ENCODE measurements around the gene PIR. TPM values are rescaled to one million over a fixed set of nuclear protein-coding genes. Genes with fewer than 3 reads are reported as not detected.

Gene PIR
- total RNA-seq, 1 experiment from 2014 or later, result 29.7 TPM

- no peaks in the 10 kb centered on the region for H3K79me2 ChIP-seq (ENCODE audit: insufficient read depth, low read length)
- H3K56ac ChIP-seq (ENCODE audit: insufficient read length, low read depth, low read length), result no peak overlapping the region
- no peak overlapping the region for H4K5ac ChIP-seq (ENCODE audit: insufficient read length, low read depth, low read length)
- H3K14ac ChIP-seq (ENCODE audit: insufficient read depth, low read length), result no peak overlapping the region
- H4K8ac ChIP-seq (replicated peaks; ENCODE audit: insufficient read length, low read depth, low read length), result no peak overlapping the region
- no peak overlapping the region for H3K18ac ChIP-seq (ENCODE audit: insufficient read length, low read depth, low read length)
- no peak overlapping the region for H2BK120ac ChIP-seq (ENCODE audit: low read depth, low read length, poor library complexity, severe bottlenecking)
- no peak overlapping the region for H3K9ac ChIP-seq (ENCODE audit: extremely low read depth, insufficient read length, low read length)
- H3K36me3 Mint-ChIP-seq (ENCODE audit: insufficient read depth in 1 of 3, low read depth in 3 of 3), result no peaks in the 10 kb centered on the region
- no peaks in the 10 kb centered on the region; a peak in 1 of 5 replicates for H3K9me3 Mint-ChIP-seq
- H2BK12ac ChIP-seq (ENCODE audit: insufficient read length, low read depth, low read length), result no peak overlapping the region
- no peak overlapping the region for H2BK5ac ChIP-seq (ENCODE audit: insufficient read length, low read length)
- no peak overlapping the region for H3K4me2 ChIP-seq (ENCODE audit: insufficient read depth, insufficient read length, low read length)
- H2AK5ac ChIP-seq (ENCODE audit: insufficient read length, low read length), result no peak overlapping the region
- H3K27me3 ChIP-seq (ENCODE audit: insufficient read depth, low read length), result peaks cover 2% of the 10 kb centered on the region; the same call in 1 of the 2 replicates
- H4K91ac ChIP-seq (ENCODE audit: insufficient read length, low read depth, low read length), result no peak overlapping the region
- peaks cover 15 to 17% of the 10 kb centered on the region in 2 experiments for H3K4me1 Mint-ChIP-seq
- no peak overlapping the region for H3K27ac Mint-ChIP-seq
- H3K27ac ChIP-seq (ENCODE audit: insufficient read length, low read depth, low read length), result no peak overlapping the region
- no peaks in the 10 kb centered on the region for H3K79me1 ChIP-seq (ENCODE audit: insufficient read depth, low read depth, low read length, poor library complexity, severe bottlenecking)
- no peak overlapping the region for H2BK20ac ChIP-seq (ENCODE audit: low read depth, low read length, poor library complexity, severe bottlenecking)
- no peaks in the 10 kb centered on the region for H4K20me1 ChIP-seq (ENCODE audit: control insufficient read depth, insufficient read depth, insufficient read length)
- H3K4ac ChIP-seq (ENCODE audit: low read depth, low read length), result no peak overlapping the region
- H3K27me3 Mint-ChIP-seq (ENCODE audit: low read depth), result peaks cover 65% of the 10 kb centered on the region
- 0 out of 2 replicates have a peak, but pooled peaks cover 2% of the 10 kb centered on the region for H3K4me1 ChIP-seq (ENCODE audit: insufficient read depth, low read length)
- H3K4me3 Mint-ChIP-seq, result no peak overlapping the region
- no peaks in the 10 kb centered on the region for H3K23me2 ChIP-seq (ENCODE audit: insufficient read length, low read depth, low read length, poor library complexity, severe bottlenecking)
- H2BK15ac ChIP-seq (ENCODE audit: low read depth, low read length), result no peak overlapping the region
- TF ChIP-seq CTCF (conservative IDR thresholded peaks at IDR 0.05), result no peak
- H3K9me3 ChIP-seq (ENCODE audit: control insufficient read depth, low read depth, low read length), result no peaks in the 10 kb centered on the region
- DNase-seq, result no peak
- H3K23ac ChIP-seq (ENCODE audit: insufficient read length, low read depth, low read length), result no peak overlapping the region
- no CpG with 5 or more reads among the region's 3 CpGs for WGBS (ENCODE audit: extremely low coverage, insufficient read length, low lambda C conversion rate)
- no peak overlapping the region for H2AFZ ChIP-seq (ENCODE audit: low read length)
- no peak overlapping the region for H3T11ph ChIP-seq (ENCODE audit: low read length)
Measured at GRCh38 chrX:15345976-15346375, 147.2 kb downstream of the PIR start.

Measured in H9 (cell line).